ENCODE measurements around the gene MAD2L2. TPM values are rescaled to one million over a fixed set of nuclear protein-coding genes. Genes with fewer than 3 reads are reported as not detected.
A peak's percentile ranks its signal among the peaks of the same experiment; 100 is the strongest.
"Not testable (repeated sequence)": the region's sequence is repeated elsewhere in the genome, so short reads cannot be mapped to it uniquely, and the experiment has no call there.

Gene MAD2L2
- polyA plus RNA-seq, 3 donors: 50.4 to 71.3 (median 57.8) TPM

DNA sequence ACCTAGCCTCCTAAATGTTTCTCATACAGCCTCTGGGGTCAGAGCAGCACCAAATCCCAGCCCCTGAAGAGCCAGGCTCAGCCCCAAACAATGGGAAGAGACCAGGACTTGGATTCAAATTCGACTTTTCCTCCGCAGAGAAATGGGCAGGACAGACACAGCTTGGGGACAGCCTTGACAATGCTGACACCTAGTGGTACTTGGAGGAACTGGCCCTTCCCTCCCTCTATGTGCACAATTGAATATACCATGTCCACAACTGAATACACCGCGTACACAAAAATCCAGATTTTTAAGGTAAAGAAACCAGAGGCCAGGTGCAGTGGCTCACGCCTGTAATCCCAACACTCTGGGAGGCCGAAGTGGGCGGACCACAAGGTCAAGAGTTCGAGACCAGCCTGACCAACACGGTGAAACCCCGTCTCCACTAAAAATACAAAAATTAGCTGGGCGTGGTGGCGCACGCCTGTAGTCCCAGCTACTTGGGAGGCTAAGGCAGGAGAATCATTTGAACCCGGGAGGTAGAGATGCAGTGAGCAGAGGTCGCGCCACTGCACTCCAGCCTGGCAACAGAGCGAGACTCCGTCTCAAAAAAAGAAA is 38.4 kb downstream of the MAD2L2 start:
- peaks cover 9 to 20% (median 12%) of the 10 kb centered on the region in 3 donors for H3K27me3 Mint-ChIP-seq (ENCODE audit: low read depth in 3 of 3)
- not testable (repeated sequence) for H3K27me3 ChIP-seq (ENCODE audit: control insufficient read depth in 2 of 2, insufficient read depth in 2 of 2, low read length in 2 of 2); H3K4me1 ChIP-seq (ENCODE audit: control insufficient read depth in 1 of 2, insufficient read depth in 2 of 2, low read length in 2 of 2); H3K9ac ChIP-seq (ENCODE audit: insufficient read depth, low read length, poor library complexity, severe bottlenecking); H4K20me1 ChIP-seq (ENCODE audit: insufficient read depth, low read length); H3K4me2 ChIP-seq (replicated peaks; ENCODE audit: extremely low read depth, low read length, poor library complexity, severe bottlenecking); H3K4me3 ChIP-seq (replicated peaks in 1 of 3; ENCODE audit: low read depth in 2 of 3, low read length in 3 of 3); H2AFZ ChIP-seq (ENCODE audit: insufficient read depth, low read depth, low read length, poor library complexity, severe bottlenecking); H3K4me1 Mint-ChIP-seq; H3K9me3 ChIP-seq (replicated peaks in 1 of 2; ENCODE audit: control insufficient read depth in 1 of 2, insufficient read depth in 1 of 2, low read length in 2 of 2); H3K27ac ChIP-seq (ENCODE audit: low read depth in 1 of 2, low read length in 2 of 2); H3K9me3 Mint-ChIP-seq; H3K27ac Mint-ChIP-seq; H3K4me3 Mint-ChIP-seq; H3K36me3 Mint-ChIP-seq; H3K36me3 ChIP-seq (replicated peaks in 1 of 2; ENCODE audit: control insufficient read depth in 1 of 2, insufficient read depth in 2 of 2, low read length in 2 of 2); H3K79me2 ChIP-seq (ENCODE audit: insufficient read depth, low read length)
- peak; percentile 47 to 60 (median 57) for DNase-seq
- WGBS (ENCODE audit: insufficient coverage): 24% methylated on average over 7 of the region's 18 CpGs
- intact Hi-C loops (cut with micrococcal nuclease): loop anchor here (1.0 to 10.0 kb wide), 5 partner anchors 305 to 608 kb away; no protein-coding TSS in a partner anchor
- TF ChIP-seq, protein P1, sequence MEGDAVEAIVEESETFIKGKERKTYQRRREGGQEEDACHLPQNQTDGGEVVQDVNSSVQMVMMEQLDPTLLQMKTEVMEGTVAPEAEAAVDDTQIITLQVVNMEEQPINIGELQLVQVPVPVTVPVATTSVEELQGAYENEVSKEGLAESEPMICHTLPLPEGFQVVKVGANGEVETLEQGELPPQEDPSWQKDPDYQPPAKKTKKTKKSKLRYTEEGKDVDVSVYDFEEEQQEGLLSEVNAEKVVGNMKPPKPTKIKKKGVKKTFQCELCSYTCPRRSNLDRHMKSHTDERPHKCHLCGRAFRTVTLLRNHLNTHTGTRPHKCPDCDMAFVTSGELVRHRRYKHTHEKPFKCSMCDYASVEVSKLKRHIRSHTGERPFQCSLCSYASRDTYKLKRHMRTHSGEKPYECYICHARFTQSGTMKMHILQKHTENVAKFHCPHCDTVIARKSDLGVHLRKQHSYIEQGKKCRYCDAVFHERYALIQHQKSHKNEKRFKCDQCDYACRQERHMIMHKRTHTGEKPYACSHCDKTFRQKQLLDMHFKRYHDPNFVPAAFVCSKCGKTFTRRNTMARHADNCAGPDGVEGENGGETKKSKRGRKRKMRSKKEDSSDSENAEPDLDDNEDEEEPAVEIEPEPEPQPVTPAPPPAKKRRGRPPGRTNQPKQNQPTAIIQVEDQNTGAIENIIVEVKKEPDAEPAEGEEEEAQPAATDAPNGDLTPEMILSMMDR (IDR thresholded peaks at IDR 0.05): peak; percentile 95

DNA sequence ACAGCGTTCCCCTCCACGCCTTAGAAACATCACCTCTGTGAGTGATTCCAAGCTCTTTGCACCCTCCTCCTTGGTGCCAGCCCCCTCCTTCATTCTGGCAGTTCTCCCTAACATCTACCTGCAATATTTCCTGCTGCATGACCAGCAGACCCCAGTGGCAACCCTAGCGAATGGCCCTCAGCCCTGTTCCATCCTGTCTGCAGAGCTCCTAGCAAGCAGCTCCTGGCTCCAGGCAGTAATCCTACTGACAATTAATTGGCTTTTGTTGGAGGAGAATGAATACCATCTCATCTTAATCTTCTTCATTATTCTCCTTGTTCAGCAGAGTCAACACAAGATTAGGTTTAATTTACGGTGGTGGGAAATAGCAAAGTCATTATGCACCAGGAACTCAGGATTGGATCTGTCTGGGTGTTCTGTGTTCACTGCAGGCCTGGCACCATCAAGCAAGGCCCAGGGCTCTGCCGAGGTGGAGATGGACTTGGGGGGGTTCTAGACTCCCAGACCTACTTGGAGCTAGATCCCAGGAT is 39.1 kb downstream of the MAD2L2 start:
- no peak overlapping the region for H3K4me3 ChIP-seq (replicated peaks in 1 of 3; ENCODE audit: low read depth in 2 of 3, low read length in 3 of 3)
- WGBS (ENCODE audit: insufficient coverage): 94% methylated on average over 2 of the region's 5 CpGs
- H3K27me3 Mint-ChIP-seq (ENCODE audit: low read depth in 3 of 3): peaks cover 9 to 20% (median 15%) of the 10 kb centered on the region in 3 donors

More for the DNA sequence above, 39.1 kb downstream of the MAD2L2 start:
- no peak overlapping the region for H3K4me3 Mint-ChIP-seq
- no peak overlapping the region for H3K4me2 ChIP-seq (replicated peaks; ENCODE audit: extremely low read depth, low read length, poor library complexity, severe bottlenecking)
- no peaks in the 10 kb centered on the region for H4K20me1 ChIP-seq (ENCODE audit: insufficient read depth, low read length)
- H3K36me3 Mint-ChIP-seq: no peaks in the 10 kb centered on the region
- peaks cover 0 to 2% (median 0%) of the 10 kb centered on the region in 7 donors for H3K9me3 Mint-ChIP-seq
- peaks cover 0 to 2% of the 10 kb centered on the region in 2 donors for H3K27me3 ChIP-seq (ENCODE audit: control insufficient read depth in 2 of 2, insufficient read depth in 2 of 2, low read length in 2 of 2)
- H3K9me3 ChIP-seq (replicated peaks in 1 of 2; ENCODE audit: control insufficient read depth in 1 of 2, insufficient read depth in 1 of 2, low read length in 2 of 2): no peaks in the 10 kb centered on the region
- peak overlapping the region in 1 of 7 donors; percentile 25 for H3K27ac Mint-ChIP-seq
- TF ChIP-seq, protein P1 (IDR thresholded peaks at IDR 0.05): no peak
- no peaks in the 10 kb centered on the region for H3K79me2 ChIP-seq (ENCODE audit: insufficient read depth, low read length)
- intact Hi-C loops (cut with micrococcal nuclease): loop anchor here (1.0 to 10.0 kb wide), 5 partner anchors 305 to 607 kb away; no protein-coding TSS in a partner anchor
- no peaks in the 10 kb centered on the region for H3K4me1 ChIP-seq (ENCODE audit: control insufficient read depth in 1 of 2, insufficient read depth in 2 of 2, low read length in 2 of 2)
- no peak overlapping the region for H2AFZ ChIP-seq (ENCODE audit: insufficient read depth, low read depth, low read length, poor library complexity, severe bottlenecking)
- DNase-seq: no peak
- no peak overlapping the region for H3K9ac ChIP-seq (ENCODE audit: insufficient read depth, low read length, poor library complexity, severe bottlenecking)
- H3K36me3 ChIP-seq (replicated peaks in 1 of 2; ENCODE audit: control insufficient read depth in 1 of 2, insufficient read depth in 2 of 2, low read length in 2 of 2): no peaks in the 10 kb centered on the region
- H3K4me1 Mint-ChIP-seq: peaks cover 3% of the 10 kb centered on the region
- no peak overlapping the region for H3K27ac ChIP-seq (ENCODE audit: low read depth in 1 of 2, low read length in 2 of 2)
